Fibroblast of lung (primary cell): ENCODE data around the gene MYRIP. TPM values are rescaled to one million over a fixed set of nuclear protein-coding genes. Genes with fewer than 3 reads are reported as not detected.

Experiments used
- DNase-seq, 2 donors: peaks; one replicate each; pipeline versions ENCODE4 v3.0.0 to v3.0.0-alpha.2; 2010; ENCODE audit warnings: low read depth in 2 of 2
- H2AFZ ChIP-seq: 2 replicates; pipeline ENCODE4 v1.5.1; 2012; ENCODE audit warnings: low read length, control low read depth, inconsistent platforms
- H3K27ac ChIP-seq: 2 replicates; pipeline ENCODE4 v1.5.1; 2011; ENCODE audit warnings: low read length, control low read depth; ENCODE audit not compliant: insufficient read depth
- H3K27me3 ChIP-seq: 2 replicates; pipeline ENCODE4 v1.5.1; 2011; ENCODE audit warnings: mild to moderate bottlenecking, low read length; ENCODE audit not compliant: control insufficient read depth, insufficient read depth
- H3K36me3 ChIP-seq: 2 replicates; pipeline ENCODE4 v1.5.1; 2011; ENCODE audit warnings: low read length; ENCODE audit not compliant: control insufficient read depth, insufficient read depth
- H3K4me1 ChIP-seq: 2 replicates; pipeline ENCODE4 v1.5.1; 2011; ENCODE audit warnings: low read length; ENCODE audit not compliant: control insufficient read depth, insufficient read depth; ENCODE audit errors: extremely low read depth
- H3K4me2 ChIP-seq: 2 replicates; pipeline ENCODE4 v1.5.1; 2011; ENCODE audit warnings: low read length, control low read depth; ENCODE audit not compliant: insufficient read depth; ENCODE audit errors: extremely low read depth
- H3K4me3 ChIP-seq, 4 experiments: fragments of 200-600 bp in 1 of 4; sonication (generic) in 1 of 4; replicated peaks in 1 of 4; 2 replicates each; pipeline ENCODE4 v1.5.1; 2011 to 2016; ENCODE audit warnings: low read length in 4 of 4, low read depth in 3 of 4, mild to moderate bottlenecking in 3 of 4, control low read depth in 2 of 4, inconsistent platforms in 1 of 4, mixed read lengths in 1 of 4; ENCODE audit not compliant: insufficient read depth in 1 of 4; ENCODE audit errors: control extremely low read depth in 1 of 4
- H3K79me2 ChIP-seq: 2 replicates; pipeline ENCODE4 v1.5.1; 2012; ENCODE audit warnings: mild to moderate bottlenecking, low read length, inconsistent platforms; ENCODE audit not compliant: control insufficient read depth, insufficient read depth
- H3K9ac ChIP-seq: 2 replicates; pipeline ENCODE4 v1.5.1; 2011; ENCODE audit warnings: mild to moderate bottlenecking, low read length, control low read depth; ENCODE audit not compliant: insufficient read depth
- H3K9me3 ChIP-seq: 2 replicates; pipeline ENCODE4 v1.5.1; 2012; ENCODE audit warnings: low read depth, low read length; ENCODE audit not compliant: control insufficient read depth, insufficient read depth
- H4K20me1 ChIP-seq: 2 replicates; pipeline ENCODE4 v1.5.1; 2011; ENCODE audit warnings: low read length; ENCODE audit not compliant: control insufficient read depth, insufficient read depth; ENCODE audit errors: extremely low read depth
- CTCF ChIP-seq, 2 donors: IDR thresholded peaks in 1 of 2; conservative IDR thresholded peaks in 1 of 2; 1 replicate in 1 of 2; 2 replicates in 1 of 2; pipeline ENCODE4 v1.5.1; 2011 to 2012; ENCODE audit warnings: low read length in 2 of 2, control low read depth in 1 of 2, inconsistent platforms in 1 of 2, low read depth in 1 of 2, mild to moderate bottlenecking in 1 of 2
- EZH2 ChIP-seq: IDR thresholded peaks from 2 replicates; pipeline ENCODE4 v1.5.1; 2012; ENCODE audit warnings: low read length, control low read depth, mild to moderate bottlenecking; ENCODE audit errors: missing control alignments
- polyA plus RNA-seq, 2 donors: library from polyadenylated mRNA; depleted of rRNA in 1 of 2; stranded (reverse) in 1 of 2; unstranded in 1 of 2; fragments of >200 nt; gene quantifications; 2 replicates each; pipeline ENCODE4 v1.2.1, GENCODE V29; 2011 to 2012; ENCODE audit warnings: missing spikeins in 1 of 2
- total RNA-seq: library from RNA; depleted of rRNA; stranded (reverse); fragments of >200 nt; gene quantifications from 2 replicates; pipeline ENCODE4 v1.2.1, GENCODE V29; 2014

MYRIP gene
- total and polyA plus RNA-seq, 2 donors (not counting 1 experiment from before 2014, with no cell fraction given): 0.02 TPM; not detected in 1

GRCh38 chr3:40124918-40125317, 315.5 kb downstream of the MYRIP start:
- H3K4me2 ChIP-seq: no peak overlapping the region

DNA sequence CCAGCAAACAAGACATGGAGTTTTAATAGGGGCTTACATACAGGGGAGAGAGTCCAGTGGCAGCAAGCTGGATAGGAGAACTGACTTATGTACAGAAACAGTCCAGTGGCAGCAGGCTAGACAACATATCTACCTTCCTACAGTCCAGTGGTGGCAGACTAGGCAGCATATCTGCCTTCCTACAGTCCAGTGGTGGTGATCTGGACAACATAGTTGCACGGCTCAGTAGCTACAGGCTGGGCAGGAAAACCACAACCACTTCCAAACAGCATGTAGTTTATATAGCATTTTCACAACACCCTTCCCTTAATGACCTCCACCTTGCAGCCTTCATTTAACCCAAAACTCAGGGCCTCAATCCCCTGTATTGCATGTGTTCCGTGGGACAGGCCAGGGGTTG, 318.8 kb downstream of the MYRIP start:
- Histone ChIP-seq H3K4me3 (no peak overlapping the region), H3K79me2 (no peaks in the 10 kb centered on the region)

More at GRCh38 chr3:40124918-40125317, 315.5 kb downstream of the MYRIP start:
- Histone ChIP-seq H3K27me3 (no peaks in the 10 kb centered on the region), H3K27ac (no peak overlapping the region), H3K9ac (no peak overlapping the region), H3K4me3 (no peak overlapping the region), H3K4me1 (peaks cover 2% of the 10 kb centered on the region), H2AFZ (no peak overlapping the region), H3K9me3 (no peaks in the 10 kb centered on the region), H3K79me2 (no peaks in the 10 kb centered on the region), H4K20me1 (no peaks in the 10 kb centered on the region), H3K36me3 (no peaks in the 10 kb centered on the region)
- no peak for DNase-seq
- TF ChIP-seq CTCF (conservative IDR thresholded peaks at IDR 0.05 in 1 of 2, IDR thresholded peaks at IDR 0.05 in 1 of 2; ENCODE audit: low read depth in 1 of 2, low read length in 2 of 2) (no peak), EZH2 (no peak)

DNA sequence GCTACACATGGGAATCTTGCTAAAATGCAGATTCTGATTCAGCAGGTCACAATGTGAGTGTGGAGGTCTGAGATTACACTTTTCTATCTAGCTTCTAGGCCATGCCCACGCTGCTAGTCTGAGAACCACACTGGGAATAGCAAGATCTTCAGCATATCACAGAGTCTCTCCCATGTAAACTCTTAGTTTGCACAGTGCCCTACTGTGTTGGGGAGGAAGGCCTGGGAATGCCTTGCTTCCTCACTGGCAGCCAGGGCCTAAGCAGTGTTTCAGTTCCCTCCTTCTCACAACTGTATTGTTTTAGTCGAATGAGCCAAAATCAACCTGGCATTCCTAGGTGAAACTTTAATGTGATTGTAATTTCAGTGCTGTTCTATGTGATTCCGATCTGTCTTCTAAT, 320.1 kb downstream of the MYRIP start:
- no peak overlapping the region for H3K9ac ChIP-seq
- H3K4me1 ChIP-seq: no peaks in the 10 kb centered on the region
- H2AFZ ChIP-seq: no peak overlapping the region
- no peaks in the 10 kb centered on the region for H3K9me3 ChIP-seq
- no peaks in the 10 kb centered on the region for H3K36me3 ChIP-seq
- DNase-seq: no peak
- H3K4me2 ChIP-seq: no peak overlapping the region
- TF ChIP-seq EZH2: no peak
- no peak for TF ChIP-seq CTCF (conservative IDR thresholded peaks at IDR 0.05 in 1 of 2, IDR thresholded peaks at IDR 0.05 in 1 of 2; ENCODE audit: low read depth in 1 of 2, low read length in 2 of 2)
- no peak overlapping the region for H3K27ac ChIP-seq
- H3K27me3 ChIP-seq: no peaks in the 10 kb centered on the region
- H3K79me2 ChIP-seq: no peaks in the 10 kb centered on the region
- H3K4me3 ChIP-seq: no peak overlapping the region
- H4K20me1 ChIP-seq: no peaks in the 10 kb centered on the region

More for the DNA sequence above, 318.8 kb downstream of the MYRIP start:
- Histone ChIP-seq H3K27me3 (no peaks in the 10 kb centered on the region), H3K36me3 (no peaks in the 10 kb centered on the region), H2AFZ (no peak overlapping the region), H3K9ac (no peak overlapping the region), H3K9me3 (no peaks in the 10 kb centered on the region), H3K4me1 (no peaks in the 10 kb centered on the region), H3K27ac (no peak overlapping the region), H4K20me1 (no peaks in the 10 kb centered on the region), H3K4me2 (no peak overlapping the region)
- TF ChIP-seq CTCF (conservative IDR thresholded peaks at IDR 0.05 in 1 of 2, IDR thresholded peaks at IDR 0.05 in 1 of 2; ENCODE audit: low read depth in 1 of 2, low read length in 2 of 2) (no peak), EZH2 (no peak)
- no peak for DNase-seq
